Mucosa of stomach (tissue), 1 donor: Measurements from ENCODE around the gene CEP43.

Experiments
- H3K27me3 ChIP-seq: one replicate; pipeline ENCODE4 v1.7.0; 2013; ENCODE audit warnings: mild to moderate bottlenecking, low read length; ENCODE audit not compliant: control insufficient read depth, insufficient read depth
- H3K36me3 ChIP-seq: one replicate; pipeline ENCODE4 v1.7.0; 2013; ENCODE audit warnings: low read length; ENCODE audit not compliant: control insufficient read depth, insufficient read depth
- H3K4me1 ChIP-seq: one replicate; pipeline ENCODE4 v1.7.0; 2013; ENCODE audit warnings: mild to moderate bottlenecking, low read length; ENCODE audit not compliant: control insufficient read depth, insufficient read depth
- H3K4me3 ChIP-seq: one replicate; pipeline ENCODE4 v1.7.0; 2013; ENCODE audit warnings: low read length
- H3K9ac ChIP-seq: one replicate; pipeline ENCODE4 v1.7.0; 2013; ENCODE audit warnings: mild to moderate bottlenecking, low read length, moderate library complexity
- H3K9me3 ChIP-seq: one replicate; pipeline ENCODE4 v1.7.0; 2013; ENCODE audit warnings: mild to moderate bottlenecking, low read length, moderate library complexity; ENCODE audit not compliant: control insufficient read depth
- donor health status: Pancreatic carcinoma.

The CEP43 gene

DNA sequence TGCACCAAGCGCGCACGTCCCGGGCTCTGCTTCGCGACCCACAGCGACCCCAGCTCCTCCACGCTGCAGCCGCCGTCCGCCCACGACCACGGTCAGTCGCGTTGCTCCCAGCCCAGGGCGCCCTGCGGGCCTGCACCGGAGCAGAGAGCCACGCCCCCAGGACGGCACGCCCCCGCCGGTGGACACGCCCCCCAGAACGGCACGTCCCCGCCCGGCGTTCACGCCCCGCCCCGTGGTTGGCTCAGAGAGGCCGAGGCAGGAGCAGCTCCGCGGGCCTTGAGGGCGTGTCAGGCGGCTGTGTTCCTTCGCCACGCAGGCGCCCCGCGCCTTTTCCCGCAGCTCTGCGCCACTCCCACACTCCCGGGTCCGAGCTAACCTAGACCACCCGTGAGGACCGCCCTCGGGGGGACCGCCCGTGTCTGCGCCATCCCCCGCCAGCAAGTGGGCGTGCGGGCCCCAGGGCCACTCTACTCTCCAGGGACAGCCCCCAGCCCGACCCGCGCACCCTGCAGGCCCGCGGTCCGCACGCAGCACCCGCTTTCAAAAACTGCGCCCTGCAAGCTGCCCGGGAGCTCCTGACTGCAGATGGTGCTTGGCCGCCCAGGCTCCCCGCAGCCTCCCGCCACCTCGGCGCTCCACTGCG is 42.6 kb upstream of the CEP43 start, which contains the start of gene RNASET2:
Gene RNASET2 (minus strand): TSS at position 107 of the 643 bp plus-strand sequence. CDS start 368 bp downstream, outside the sequence.
- H3K4me3 ChIP-seq: peak within 1 kb of the TSS; percentile 57
- H3K9me3 ChIP-seq: no peaks in the 10 kb centered on the region
- no peaks in the 10 kb centered on the region for H3K36me3 ChIP-seq
- no peaks in the 10 kb centered on the region for H3K27me3 ChIP-seq
- H3K4me1 ChIP-seq: peaks cover 30% of the 10 kb centered on the region
- peak within 1 kb of the TSS; percentile 90 for H3K9ac ChIP-seq

DNA sequence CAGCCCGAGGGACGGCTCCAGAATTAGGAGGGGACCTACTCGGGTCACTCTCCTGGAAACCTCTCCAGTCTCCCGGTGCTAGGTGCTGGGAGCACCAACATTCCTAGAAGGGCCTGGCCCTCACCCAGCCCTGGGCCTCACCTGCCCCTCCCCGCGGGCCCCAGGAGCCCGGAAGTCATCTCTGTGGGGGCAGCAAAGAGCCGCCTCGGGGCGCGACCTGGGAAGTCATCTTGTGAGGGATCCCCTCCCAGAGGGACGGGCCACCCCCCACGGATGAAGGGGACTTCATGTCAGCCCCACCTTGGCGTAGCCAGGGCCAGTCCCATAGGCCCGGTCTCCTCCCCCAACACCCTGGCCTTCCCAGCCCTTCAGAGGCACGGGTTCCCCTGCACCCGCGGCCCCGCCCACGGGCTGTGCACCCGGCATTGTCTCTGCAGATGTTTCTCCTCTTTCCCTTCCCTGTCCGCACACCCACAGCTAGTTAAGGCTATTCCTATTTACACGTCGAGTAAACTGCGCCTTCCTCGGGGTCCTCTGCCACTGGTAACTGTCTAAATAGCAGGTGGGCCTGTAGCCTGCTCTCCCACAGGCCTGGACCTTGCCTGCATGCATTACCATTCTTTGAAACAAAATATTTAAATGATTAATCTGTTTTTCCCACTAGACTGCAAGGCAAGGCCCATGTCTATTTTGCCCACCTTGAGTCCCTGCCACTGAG is 42.0 kb upstream of the CEP43 start:
- Histone ChIP-seq H3K4me1 (peaks cover 30% of the 10 kb centered on the region), H3K4me3 (peak overlapping the region; percentile 57), H3K9me3 (no peaks in the 10 kb centered on the region), H3K27me3 (no peaks in the 10 kb centered on the region), H3K9ac (peak overlapping the region; percentile 90), H3K36me3 (no peaks in the 10 kb centered on the region)

- no peak overlapping the region for H3K4me3 ChIP-seq
- peak overlapping the region; percentile 90 for H3K9ac ChIP-seq
- peaks cover 30% of the 10 kb centered on the region for H3K4me1 ChIP-seq
- no peaks in the 10 kb centered on the region for H3K27me3 ChIP-seq
- no peaks in the 10 kb centered on the region for H3K9me3 ChIP-seq
- H3K36me3 ChIP-seq: no peaks in the 10 kb centered on the region
These were observed 41.5 kb upstream of the CEP43 start for GRCh38 chr6:166957805-166958076.

- no peak overlapping the region for H3K4me3 ChIP-seq
- no peaks in the 10 kb centered on the region for H3K27me3 ChIP-seq
- H3K9me3 ChIP-seq: no peaks in the 10 kb centered on the region
- H3K4me1 ChIP-seq: peaks cover 30% of the 10 kb centered on the region
- H3K9ac ChIP-seq: peak overlapping the region; percentile 31
- no peaks in the 10 kb centered on the region for H3K36me3 ChIP-seq
These were observed 40.0 kb upstream of the CEP43 start for GRCh38 chr6:166958926-166959861.

DNA sequence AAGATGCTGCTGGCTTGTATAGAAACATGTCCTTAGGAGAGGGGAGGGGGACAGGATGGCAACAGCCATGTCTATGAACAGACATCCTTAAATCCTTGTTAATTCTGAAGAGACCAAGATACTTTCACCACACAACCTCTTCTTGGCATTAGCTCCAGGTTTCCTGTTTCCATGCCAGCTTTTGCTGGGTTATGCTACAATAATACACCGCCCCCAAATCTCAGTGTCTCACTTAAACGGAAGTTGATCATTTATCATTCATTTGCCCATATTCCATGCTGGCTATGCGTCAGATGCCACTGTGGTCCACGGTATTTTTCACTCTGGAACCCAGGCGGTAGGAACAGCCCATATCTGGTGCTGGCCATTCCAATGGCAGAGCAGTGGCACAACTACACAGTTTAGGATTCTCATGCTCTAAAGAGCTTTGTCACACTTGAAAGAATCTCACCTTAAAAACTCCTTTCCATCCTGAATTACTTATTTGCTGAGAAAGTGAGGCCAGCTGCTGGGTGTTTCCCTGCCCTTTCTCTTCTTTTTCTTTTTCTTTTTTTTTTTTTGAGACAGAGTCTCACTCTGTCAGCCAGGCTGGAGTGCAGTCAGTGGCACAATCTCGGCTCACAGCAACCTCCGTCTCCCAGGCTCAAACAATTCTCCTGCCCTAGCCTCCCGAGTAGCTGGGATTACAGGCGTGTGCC is 39.1 kb upstream of the CEP43 start:
- Histone ChIP-seq H3K4me3 (no peak overlapping the region), H3K9me3 (no peaks in the 10 kb centered on the region), H3K36me3 (no peaks in the 10 kb centered on the region), H3K4me1 (peaks cover 30% of the 10 kb centered on the region), H3K27me3 (no peaks in the 10 kb centered on the region), H3K9ac (no peak overlapping the region)

- Histone ChIP-seq H3K4me1 (peaks cover 30% of the 10 kb centered on the region), H3K9me3 (no peaks in the 10 kb centered on the region), H3K4me3 (no peak overlapping the region), H3K36me3 (no peaks in the 10 kb centered on the region), H3K9ac (no peak overlapping the region), H3K27me3 (no peaks in the 10 kb centered on the region)
These were observed 38.6 kb upstream of the CEP43 start for GRCh38 chr6:166960609-166960978.

- H3K4me3 ChIP-seq: no peak overlapping the region
- no peaks in the 10 kb centered on the region for H3K9me3 ChIP-seq
- H3K27me3 ChIP-seq: no peaks in the 10 kb centered on the region
- H3K36me3 ChIP-seq: no peaks in the 10 kb centered on the region
- no peaks in the 10 kb centered on the region for H3K4me1 ChIP-seq
- H3K9ac ChIP-seq: no peak overlapping the region
These were observed 32.9 kb upstream of the CEP43 start for GRCh38 chr6:166966268-166966667.

- H3K36me3 ChIP-seq: no peaks in the 10 kb centered on the region
- H3K4me3 ChIP-seq: no peak overlapping the region
- no peaks in the 10 kb centered on the region for H3K27me3 ChIP-seq
- H3K9ac ChIP-seq: no peak overlapping the region
- H3K4me1 ChIP-seq: no peaks in the 10 kb centered on the region
- no peaks in the 10 kb centered on the region for H3K9me3 ChIP-seq
These were observed 29.7 kb upstream of the CEP43 start for GRCh38 chr6:166969390-166970002.

GRCh38 chr6:166970091-166970490 is 29.1 kb upstream of the CEP43 start:
- H3K27me3 ChIP-seq: no peaks in the 10 kb centered on the region
- H3K9ac ChIP-seq: no peak overlapping the region
- no peaks in the 10 kb centered on the region for H3K9me3 ChIP-seq

GRCh38 chr6:166970776-166971175 is 28.4 kb upstream of the CEP43 start:
- no peaks in the 10 kb centered on the region for H3K4me1 ChIP-seq
- H3K4me3 ChIP-seq: no peak overlapping the region
- no peak overlapping the region for H3K9ac ChIP-seq
- no peaks in the 10 kb centered on the region for H3K27me3 ChIP-seq
- H3K9me3 ChIP-seq: no peaks in the 10 kb centered on the region
- no peaks in the 10 kb centered on the region for H3K36me3 ChIP-seq

More at GRCh38 chr6:166970091-166970490, 29.1 kb upstream of the CEP43 start:
- Histone ChIP-seq H3K4me1 (no peaks in the 10 kb centered on the region), H3K4me3 (no peak overlapping the region), H3K36me3 (no peaks in the 10 kb centered on the region)

DNA sequence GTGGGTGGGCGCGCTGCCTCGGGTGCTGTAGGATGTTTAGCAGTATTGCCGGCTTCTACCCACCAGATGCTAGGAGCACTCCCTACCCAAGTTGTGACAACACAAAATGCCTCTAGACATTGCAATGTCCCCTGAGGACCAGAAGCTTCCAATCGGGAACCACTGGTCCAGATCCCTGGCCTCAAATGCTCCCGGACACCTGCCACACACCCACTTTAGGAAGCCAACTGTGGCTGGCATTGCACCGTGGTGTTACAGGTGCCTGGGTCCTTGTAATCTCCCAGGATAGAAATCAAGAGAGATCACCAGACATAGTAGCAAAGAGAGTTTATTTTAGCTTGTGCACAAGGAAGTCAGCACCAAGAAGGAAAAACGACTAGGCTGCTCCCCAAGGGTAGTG is 27.9 kb upstream of the CEP43 start:
- Histone ChIP-seq H3K36me3 (no peaks in the 10 kb centered on the region), H3K4me1 (no peaks in the 10 kb centered on the region), H3K9ac (no peak overlapping the region), H3K27me3 (no peaks in the 10 kb centered on the region), H3K9me3 (no peaks in the 10 kb centered on the region), H3K4me3 (no peak overlapping the region)
